ENCODE data around the gene TBC1D22A. TPM values are rescaled to one million over a fixed set of nuclear protein-coding genes. Genes with fewer than 3 reads are reported as not detected.

The TBC1D22A gene
- total RNA-seq, 1 donor from 2014 or later: 23.2 TPM

- DNase-seq (ENCODE audit: low spot score, unreplicated experiment): no peak
- no peak for TF ChIP-seq CTCF (IDR thresholded peaks at IDR 0.05; ENCODE audit: unreplicated experiment)
- no peak overlapping the region for H3K4me3 Mint-ChIP-seq (ENCODE audit: low read depth)
- H3K36me3 Mint-ChIP-seq (ENCODE audit: insufficient read depth): peaks cover 3% of the 10 kb centered on the region
- H3K27me3 Mint-ChIP-seq: no peaks in the 10 kb centered on the region
- H3K9me3 Mint-ChIP-seq (ENCODE audit: low read depth): no peaks in the 10 kb centered on the region
- peaks cover 5% of the 10 kb centered on the region for H3K4me1 Mint-ChIP-seq (ENCODE audit: low read depth)
- H3K27ac Mint-ChIP-seq: peak overlapping the region; percentile 54
Observed at GRCh38 chr22:47044722-47045535, 282.5 kb downstream of the TBC1D22A start.

- H3K27ac Mint-ChIP-seq: no peak overlapping the region
- H3K27me3 Mint-ChIP-seq: no peaks in the 10 kb centered on the region
- TF ChIP-seq CTCF (IDR thresholded peaks at IDR 0.05; ENCODE audit: unreplicated experiment): no peak
- no peaks in the 10 kb centered on the region for H3K36me3 Mint-ChIP-seq (ENCODE audit: insufficient read depth)
- H3K4me3 Mint-ChIP-seq (ENCODE audit: low read depth): no peak overlapping the region
- H3K9me3 Mint-ChIP-seq (ENCODE audit: low read depth): no peaks in the 10 kb centered on the region
- no peak for DNase-seq (ENCODE audit: low spot score, unreplicated experiment)
- peaks cover 7% of the 10 kb centered on the region for H3K4me1 Mint-ChIP-seq (ENCODE audit: low read depth)
Observed at GRCh38 chr22:47045691-47046410, 283.4 kb downstream of the TBC1D22A start.

GRCh38 chr22:47046411-47047065 is 284.1 kb downstream of the TBC1D22A start:
- no peaks in the 10 kb centered on the region for H3K27me3 Mint-ChIP-seq
- H3K4me1 Mint-ChIP-seq (ENCODE audit: low read depth): peaks cover 7% of the 10 kb centered on the region
- no peaks in the 10 kb centered on the region for H3K36me3 Mint-ChIP-seq (ENCODE audit: insufficient read depth)
- H3K9me3 Mint-ChIP-seq (ENCODE audit: low read depth): no peaks in the 10 kb centered on the region
- H3K27ac Mint-ChIP-seq: no peak overlapping the region
- DNase-seq (ENCODE audit: low spot score, unreplicated experiment): no peak
- TF ChIP-seq CTCF (IDR thresholded peaks at IDR 0.05; ENCODE audit: unreplicated experiment): no peak
- H3K4me3 Mint-ChIP-seq (ENCODE audit: low read depth): no peak overlapping the region

- no peak for TF ChIP-seq CTCF (IDR thresholded peaks at IDR 0.05; ENCODE audit: unreplicated experiment)
- Mint-ChIP-seq H3K4me3 (ENCODE audit: low read depth) (no peak overlapping the region), H3K27ac (no peak overlapping the region), H3K27me3 (no peaks in the 10 kb centered on the region), H3K4me1 (ENCODE audit: low read depth) (peaks cover 11% of the 10 kb centered on the region), H3K9me3 (ENCODE audit: low read depth) (no peaks in the 10 kb centered on the region), H3K36me3 (ENCODE audit: insufficient read depth) (no peaks in the 10 kb centered on the region)
- no peak for DNase-seq (ENCODE audit: low spot score, unreplicated experiment)
Observed at GRCh38 chr22:47047321-47048122, 285.1 kb downstream of the TBC1D22A start.

All from progenitor cell of endocrine pancreas (in vitro differentiated cells).